T-helper 1 cell treated with Interleukin-12 subunit alpha and Interleukin-12 subunit beta and Interleukin-4 antibody, amounts not matched to agents 30 ng/mL and 1 ng/mL, for 36 hours (primary cell): ENCODE measurements around the gene HIPK1. TPM values are rescaled to one million over a fixed set of nuclear protein-coding genes. Genes with fewer than 3 reads are reported as not detected.

Experiments
- intact Hi-C: fragments of 100-400 bp; cut with micrococcal nuclease; formaldehyde crosslinking; loops from one replicate; pipeline ENCODE4 v1.15.1; 2024
- total RNA-seq: library from RNA; stranded (reverse); gene quantifications from 2 replicates; pipeline ENCODE4 v1.2.3, GENCODE V29; 2022

HIPK1 gene
- total RNA-seq, 1 donor from 2014 or later: 102 TPM

GRCh38 chr1:113976609-113977278 lies 47.6 kb downstream of the HIPK1 start:
- intact Hi-C loops: loop anchor here (1.0 to 10.0 kb wide), 3 partner anchors 45 to 738 kb away; partner anchors contain the start of genes AP4B1, DCLRE1B and NRAS

DNA sequence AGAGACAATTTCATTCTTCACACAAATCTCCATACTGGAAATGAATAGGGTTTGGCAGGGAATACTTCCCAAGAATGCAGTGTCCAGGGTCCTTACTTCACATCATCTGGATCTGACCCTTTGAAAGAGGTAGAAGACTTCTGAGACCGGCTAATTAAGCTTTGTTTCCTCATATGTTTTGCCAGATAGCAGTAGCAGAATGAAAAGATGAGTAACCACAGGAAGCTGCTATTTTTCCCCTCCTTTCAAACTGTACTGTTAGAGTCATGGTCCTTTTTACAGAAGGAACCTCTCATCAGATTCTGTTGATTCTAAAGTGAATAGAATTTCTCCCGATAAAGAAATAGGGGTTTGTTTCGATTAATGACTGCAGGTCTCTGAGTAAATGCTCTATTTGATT lies 48.8 kb downstream of the HIPK1 start:
- intact Hi-C loops: loop anchor here (1.0 to 10.0 kb wide), 6 partner anchors 73 to 737 kb away; partner anchors contain the start of genes AP4B1, DCLRE1B, DENND2C and NRAS

GRCh38 chr1:113978863-113979702 lies 50.0 kb downstream of the HIPK1 start, which contains the start of gene OLFML3:
TSS of gene OLFML3 (plus strand) at chr1:113979474. CDS start at chr1:113979517, 43 bp downstream.
- intact Hi-C loops: loop anchor here (1.0 to 10.0 kb wide), 5 partner anchors 304 to 736 kb away; partner anchors contain the start of genes DENND2C and NRAS

- intact Hi-C loops: no loop called here
Observed at GRCh38 chr1:113980110-113980509, 51.0 kb downstream of the HIPK1 start.

GRCh38 chr1:113981962-113982931 lies 53.1 kb downstream of the HIPK1 start:
- intact Hi-C loops: no loop called here

DNA sequence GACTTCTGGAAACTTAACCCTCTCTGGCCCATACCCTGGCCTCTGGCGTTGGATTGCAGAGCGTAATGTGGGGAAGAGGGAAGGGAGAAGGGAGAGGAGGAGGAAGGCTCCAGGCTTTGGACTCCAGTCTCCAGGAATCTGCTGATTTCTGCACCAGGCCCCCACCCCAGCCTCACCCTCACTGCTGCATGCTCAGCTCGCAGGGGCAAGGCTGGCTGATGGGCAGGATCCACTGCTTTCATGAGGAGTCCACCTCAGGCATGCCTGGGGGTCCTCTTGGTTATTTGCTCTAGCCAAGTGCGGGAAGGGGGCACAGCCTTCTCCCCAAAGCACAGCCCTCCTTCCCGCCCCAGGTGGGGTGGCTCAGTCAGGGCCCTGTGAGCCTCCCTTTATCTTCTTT lies 53.8 kb downstream of the HIPK1 start:
- intact Hi-C loops: no loop called here

GRCh38 chr1:113983391-113983790 lies 54.3 kb downstream of the HIPK1 start:
- intact Hi-C loops: no loop called here

- intact Hi-C loops: no loop called here
Observed at GRCh38 chr1:113983826-113984225, 54.7 kb downstream of the HIPK1 start.

DNA sequence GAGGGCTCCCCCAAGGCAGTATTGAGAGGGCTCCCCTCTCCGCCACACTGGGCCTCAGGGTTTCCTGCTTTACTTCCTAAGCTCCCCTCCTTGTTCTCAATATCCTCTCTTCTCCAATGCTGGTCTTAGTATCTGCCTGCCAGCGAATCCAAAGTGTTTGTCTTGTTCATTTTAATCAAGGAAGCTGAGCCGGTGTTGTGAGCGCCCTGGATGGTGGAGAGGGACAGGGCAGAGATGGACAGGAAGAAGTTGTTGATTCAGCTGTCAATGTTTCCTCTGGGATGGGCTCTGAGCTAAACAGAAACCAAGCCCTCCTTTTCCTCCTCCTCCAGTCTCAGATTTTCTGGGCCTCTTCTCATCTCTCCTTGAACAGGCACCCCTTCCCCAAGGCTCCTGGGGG lies 55.6 kb downstream of the HIPK1 start:
- intact Hi-C loops: no loop called here

- intact Hi-C loops: no loop called here
Observed at GRCh38 chr1:113986802-113987201, 57.7 kb downstream of the HIPK1 start.

GRCh38 chr1:113987259-113987658 lies 58.1 kb downstream of the HIPK1 start:
- intact Hi-C loops: no loop called here

GRCh38 chr1:113990530-113990929 lies 61.4 kb downstream of the HIPK1 start:
- intact Hi-C loops: no loop called here

DNA sequence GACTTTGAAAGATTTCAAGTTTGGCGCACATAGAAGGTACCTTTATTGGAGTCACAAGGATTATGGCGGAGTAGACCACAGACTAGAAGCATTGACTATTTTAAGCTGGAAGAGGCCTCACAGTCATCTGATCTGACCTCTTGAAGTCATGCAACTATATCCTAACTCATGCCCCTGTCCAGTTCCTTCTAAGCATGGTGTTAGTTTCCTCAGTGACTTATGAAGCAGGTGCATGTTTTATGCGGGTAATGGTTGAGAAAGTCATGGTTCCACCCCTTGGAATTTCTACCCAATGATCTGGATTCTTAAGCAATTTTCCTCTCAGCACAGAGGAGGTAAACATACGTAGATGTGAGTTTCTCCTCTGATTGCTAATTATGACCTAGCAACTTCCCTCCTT lies 61.8 kb downstream of the HIPK1 start:
- intact Hi-C loops: no loop called here

DNA sequence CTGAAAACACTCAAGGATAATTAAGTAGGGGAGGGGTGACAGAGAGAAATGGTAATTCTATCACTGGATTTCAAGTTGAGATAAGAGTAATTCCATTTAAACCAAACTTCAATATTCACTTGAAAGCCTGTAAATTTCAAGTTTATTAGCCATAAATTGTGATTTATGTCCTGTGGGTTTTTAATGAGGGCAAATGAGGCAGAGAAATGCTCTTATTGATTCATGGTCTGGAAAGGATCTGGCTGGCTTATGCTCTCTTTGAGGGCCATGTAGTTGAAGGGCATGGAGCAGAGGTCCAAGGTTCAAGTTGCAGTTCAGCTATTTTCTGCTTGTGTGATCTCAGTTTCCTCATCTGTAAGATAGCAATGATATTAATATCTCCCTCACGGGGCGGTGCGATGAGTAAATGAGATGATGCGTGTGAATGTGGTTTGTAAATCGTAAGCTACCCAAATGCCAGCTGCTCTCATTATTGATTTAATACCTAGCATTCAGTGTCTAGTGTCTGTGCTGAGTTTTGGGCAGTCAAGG lies 62.4 kb downstream of the HIPK1 start:
- intact Hi-C loops: no loop called here

DNA sequence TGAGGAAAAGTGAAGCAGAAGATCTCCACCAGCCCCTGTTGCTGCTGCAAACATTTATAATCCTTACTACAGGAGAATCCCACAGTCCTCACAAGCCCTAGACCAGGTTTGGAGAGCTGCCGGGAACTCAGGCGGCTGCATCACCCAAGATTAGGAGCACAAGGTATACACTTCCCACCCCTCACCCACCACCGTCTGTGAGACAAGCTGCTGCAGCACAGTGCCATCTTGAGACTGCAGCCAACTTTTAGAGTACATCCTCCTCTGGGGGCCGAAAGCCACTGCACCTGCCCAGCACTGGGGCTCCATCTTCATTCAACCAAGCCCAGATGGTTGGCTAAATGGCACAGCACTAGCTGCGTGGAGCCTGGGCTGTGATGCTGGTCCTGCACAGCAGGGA lies 63.9 kb downstream of the HIPK1 start:
- intact Hi-C loops: no loop called here

DNA sequence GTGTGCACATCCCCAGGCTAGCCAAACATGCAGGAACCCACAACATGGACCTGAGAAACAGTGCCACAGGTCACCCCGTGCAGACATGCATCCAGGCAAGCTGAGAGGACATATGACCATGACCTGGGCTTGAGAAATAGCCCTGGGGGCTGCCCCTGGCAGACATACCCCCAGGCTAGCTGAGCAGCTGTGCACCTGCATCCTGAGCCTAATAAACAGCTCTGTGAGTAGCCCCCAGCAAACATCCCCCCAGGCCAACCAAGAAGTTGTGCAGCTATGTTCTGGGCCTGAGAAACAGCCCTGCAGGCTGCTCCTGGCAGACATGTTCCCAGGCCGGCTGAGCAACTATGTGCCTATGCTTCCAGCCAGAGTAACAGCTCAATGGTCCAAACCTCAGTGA lies 64.6 kb downstream of the HIPK1 start:
- intact Hi-C loops: no loop called here

DNA sequence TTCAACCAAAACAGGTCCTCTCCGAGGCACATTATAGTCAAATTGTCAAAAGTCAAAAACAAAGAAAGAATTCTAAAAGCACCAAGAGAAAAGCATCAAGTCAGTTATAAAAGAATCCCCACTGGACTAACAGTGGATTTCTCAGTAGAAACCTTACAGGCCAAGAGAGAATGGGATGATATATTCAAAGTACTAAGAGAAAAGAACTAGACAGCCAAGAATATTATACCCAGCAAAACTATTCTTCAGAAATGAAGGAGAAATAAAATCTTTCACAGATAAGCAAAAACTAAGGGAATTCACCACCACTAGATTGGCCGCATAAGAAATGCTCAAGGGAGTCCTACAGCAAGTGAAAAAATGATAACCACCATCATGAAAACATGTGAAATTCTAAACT lies 66.3 kb downstream of the HIPK1 start:
- intact Hi-C loops: no loop called here

GRCh38 chr1:113998361-113998760 lies 69.2 kb downstream of the HIPK1 start:
- intact Hi-C loops: no loop called here

- intact Hi-C loops: no loop called here
Observed at GRCh38 chr1:113999233-113999632, 70.1 kb downstream of the HIPK1 start.

- intact Hi-C loops: no loop called here
Observed at GRCh38 chr1:113999799-114000198, 70.7 kb downstream of the HIPK1 start.

- intact Hi-C loops: no loop called here
Observed at GRCh38 chr1:114000406-114000805, 71.3 kb downstream of the HIPK1 start.
